Measurements from ENCODE around the gene DCBLD2. TPM values are rescaled to one million over a fixed set of nuclear protein-coding genes. Genes with fewer than 3 reads are reported as not detected.

The DCBLD2 gene
- polyA plus RNA-seq, 2 donors = 2.5 to 3.0 TPM

GRCh38 chr3:98787181-98787580 lies 114.3 kb downstream of the DCBLD2 start:
- Histone ChIP-seq H3K4me1 (ENCODE audit: control insufficient read depth in 2 of 2, insufficient read depth in 2 of 2, low read length in 1 of 2) (no peaks in the 10 kb centered on the region), H3K4me3 (ENCODE audit: low read depth in 1 of 2, low read length in 2 of 2) (no peak overlapping the region), H3K9me3 (ENCODE audit: control insufficient read depth in 2 of 2, insufficient read depth in 1 of 2, low read depth in 1 of 2, low read length in 1 of 2) (no peaks in the 10 kb centered on the region), H3K27me3 (ENCODE audit: control insufficient read depth in 1 of 2, insufficient read depth in 2 of 2, low read length in 2 of 2) (no peaks in the 10 kb centered on the region), H3K36me3 (ENCODE audit: control insufficient read depth in 2 of 2, insufficient read depth in 2 of 2, low read length in 1 of 2) (no peaks in the 10 kb centered on the region), H3K27ac (ENCODE audit: low read depth in 2 of 2, low read length in 1 of 2) (no peak overlapping the region)
- WGBS, 2 donors = 77 to 80% methylated on average over 2 of the region's 2 CpGs

GRCh38 chr3:98786364-98787006 lies 115.0 kb downstream of the DCBLD2 start:
- no peaks in the 10 kb centered on the region for H3K9me3 ChIP-seq (ENCODE audit: control insufficient read depth in 2 of 2, insufficient read depth in 1 of 2, low read depth in 1 of 2, low read length in 1 of 2)

GRCh38 chr3:98784666-98785600 lies 116.6 kb downstream of the DCBLD2 start:
- no peak overlapping the region for H3K4me3 ChIP-seq (ENCODE audit: low read depth in 1 of 2, low read length in 2 of 2)
- no peak overlapping the region for H3K27ac ChIP-seq (ENCODE audit: low read depth in 2 of 2, low read length in 1 of 2)
- WGBS, 2 donors = 55 to 57% methylated on average over 3 of the region's 3 CpGs
- no peaks in the 10 kb centered on the region for H3K36me3 ChIP-seq (ENCODE audit: control insufficient read depth in 2 of 2, insufficient read depth in 2 of 2, low read length in 1 of 2)
- H3K4me1 ChIP-seq (ENCODE audit: control insufficient read depth in 2 of 2, insufficient read depth in 2 of 2, low read length in 1 of 2) = no peaks in the 10 kb centered on the region
- H3K27me3 ChIP-seq (ENCODE audit: control insufficient read depth in 1 of 2, insufficient read depth in 2 of 2, low read length in 2 of 2) = no peaks in the 10 kb centered on the region
- H3K9me3 ChIP-seq (ENCODE audit: control insufficient read depth in 2 of 2, insufficient read depth in 1 of 2, low read depth in 1 of 2, low read length in 1 of 2) = no peaks in the 10 kb centered on the region

More at GRCh38 chr3:98786364-98787006, 115.0 kb downstream of the DCBLD2 start:
- Histone ChIP-seq H3K27ac (ENCODE audit: low read depth in 2 of 2, low read length in 1 of 2) (no peak overlapping the region), H3K36me3 (ENCODE audit: control insufficient read depth in 2 of 2, insufficient read depth in 2 of 2, low read length in 1 of 2) (no peaks in the 10 kb centered on the region), H3K4me1 (ENCODE audit: control insufficient read depth in 2 of 2, insufficient read depth in 2 of 2, low read length in 1 of 2) (no peaks in the 10 kb centered on the region), H3K4me3 (ENCODE audit: low read depth in 1 of 2, low read length in 2 of 2) (no peak overlapping the region), H3K27me3 (ENCODE audit: control insufficient read depth in 1 of 2, insufficient read depth in 2 of 2, low read length in 2 of 2) (no peaks in the 10 kb centered on the region)
- 85% methylated on average over 4 of the region's 4 CpGs for WGBS, 2 donors

- Histone ChIP-seq H3K4me3 (ENCODE audit: low read depth in 1 of 2, low read length in 2 of 2) (no peak overlapping the region), H3K27ac (ENCODE audit: low read depth in 2 of 2, low read length in 1 of 2) (no peak overlapping the region), H3K4me1 (ENCODE audit: control insufficient read depth in 2 of 2, insufficient read depth in 2 of 2, low read length in 1 of 2) (no peaks in the 10 kb centered on the region), H3K27me3 (ENCODE audit: control insufficient read depth in 1 of 2, insufficient read depth in 2 of 2, low read length in 2 of 2) (no peaks in the 10 kb centered on the region), H3K9me3 (ENCODE audit: control insufficient read depth in 2 of 2, insufficient read depth in 1 of 2, low read depth in 1 of 2, low read length in 1 of 2) (no peaks in the 10 kb centered on the region), H3K36me3 (ENCODE audit: control insufficient read depth in 2 of 2, insufficient read depth in 2 of 2, low read length in 1 of 2) (no peaks in the 10 kb centered on the region)
- WGBS, 2 donors = 73 to 78% methylated on average over 5 of the region's 5 CpGs
Observed at GRCh38 chr3:98784042-98784441, 117.5 kb downstream of the DCBLD2 start.

- Histone ChIP-seq H3K27ac (ENCODE audit: low read depth in 2 of 2, low read length in 1 of 2) (no peak overlapping the region), H3K9me3 (ENCODE audit: control insufficient read depth in 2 of 2, insufficient read depth in 1 of 2, low read depth in 1 of 2, low read length in 1 of 2) (no peaks in the 10 kb centered on the region), H3K36me3 (ENCODE audit: control insufficient read depth in 2 of 2, insufficient read depth in 2 of 2, low read length in 1 of 2) (no peaks in the 10 kb centered on the region), H3K4me1 (ENCODE audit: control insufficient read depth in 2 of 2, insufficient read depth in 2 of 2, low read length in 1 of 2) (no peaks in the 10 kb centered on the region), H3K4me3 (ENCODE audit: low read depth in 1 of 2, low read length in 2 of 2) (no peak overlapping the region), H3K27me3 (ENCODE audit: control insufficient read depth in 1 of 2, insufficient read depth in 2 of 2, low read length in 2 of 2) (no peaks in the 10 kb centered on the region)
- 83 to 90% methylated on average over 8 of the region's 8 CpGs for WGBS, 2 donors
Observed at GRCh38 chr3:98782824-98783500, 118.5 kb downstream of the DCBLD2 start.

GRCh38 chr3:98780343-98780742 lies 121.2 kb downstream of the DCBLD2 start:
- H3K27me3 ChIP-seq (ENCODE audit: control insufficient read depth in 1 of 2, insufficient read depth in 2 of 2, low read length in 2 of 2) = no peaks in the 10 kb centered on the region
- H3K4me3 ChIP-seq (ENCODE audit: low read depth in 1 of 2, low read length in 2 of 2) = no peak overlapping the region
- H3K4me1 ChIP-seq (ENCODE audit: control insufficient read depth in 2 of 2, insufficient read depth in 2 of 2, low read length in 1 of 2) = no peaks in the 10 kb centered on the region
- H3K27ac ChIP-seq (ENCODE audit: low read depth in 2 of 2, low read length in 1 of 2) = no peak overlapping the region
- no peaks in the 10 kb centered on the region for H3K9me3 ChIP-seq (ENCODE audit: control insufficient read depth in 2 of 2, insufficient read depth in 1 of 2, low read depth in 1 of 2, low read length in 1 of 2)
- no peaks in the 10 kb centered on the region for H3K36me3 ChIP-seq (ENCODE audit: control insufficient read depth in 2 of 2, insufficient read depth in 2 of 2, low read length in 1 of 2)
- WGBS, 2 donors = 86 to 95% methylated on average over 2 of the region's 2 CpGs

- Histone ChIP-seq H3K4me3 (ENCODE audit: low read depth in 1 of 2, low read length in 2 of 2) (no peak overlapping the region), H3K27me3 (ENCODE audit: control insufficient read depth in 1 of 2, insufficient read depth in 2 of 2, low read length in 2 of 2) (no peaks in the 10 kb centered on the region), H3K9me3 (ENCODE audit: control insufficient read depth in 2 of 2, insufficient read depth in 1 of 2, low read depth in 1 of 2, low read length in 1 of 2) (no peaks in the 10 kb centered on the region), H3K4me1 (ENCODE audit: control insufficient read depth in 2 of 2, insufficient read depth in 2 of 2, low read length in 1 of 2) (no peaks in the 10 kb centered on the region), H3K36me3 (ENCODE audit: control insufficient read depth in 2 of 2, insufficient read depth in 2 of 2, low read length in 1 of 2) (no peaks in the 10 kb centered on the region), H3K27ac (ENCODE audit: low read depth in 2 of 2, low read length in 1 of 2) (no peak overlapping the region)
- WGBS, 2 donors = 87 to 88% methylated on average over 4 of the region's 4 CpGs
Observed at GRCh38 chr3:98779541-98780335, 121.8 kb downstream of the DCBLD2 start.

- Histone ChIP-seq H3K27ac (ENCODE audit: low read depth in 2 of 2, low read length in 1 of 2) (no peak overlapping the region), H3K27me3 (ENCODE audit: control insufficient read depth in 1 of 2, insufficient read depth in 2 of 2, low read length in 2 of 2) (no peaks in the 10 kb centered on the region), H3K36me3 (ENCODE audit: control insufficient read depth in 2 of 2, insufficient read depth in 2 of 2, low read length in 1 of 2) (no peaks in the 10 kb centered on the region), H3K4me1 (ENCODE audit: control insufficient read depth in 2 of 2, insufficient read depth in 2 of 2, low read length in 1 of 2) (no peaks in the 10 kb centered on the region), H3K9me3 (ENCODE audit: control insufficient read depth in 2 of 2, insufficient read depth in 1 of 2, low read depth in 1 of 2, low read length in 1 of 2) (no peaks in the 10 kb centered on the region), H3K4me3 (ENCODE audit: low read depth in 1 of 2, low read length in 2 of 2) (no peak overlapping the region)
- 48 to 52% methylated on average over 5 of the region's 5 CpGs for WGBS, 2 donors
Observed at GRCh38 chr3:98778852-98779413, 122.6 kb downstream of the DCBLD2 start.

- Histone ChIP-seq H3K4me3 (ENCODE audit: low read depth in 1 of 2, low read length in 2 of 2) (no peak overlapping the region), H3K4me1 (ENCODE audit: control insufficient read depth in 2 of 2, insufficient read depth in 2 of 2, low read length in 1 of 2) (no peaks in the 10 kb centered on the region), H3K36me3 (ENCODE audit: control insufficient read depth in 2 of 2, insufficient read depth in 2 of 2, low read length in 1 of 2) (no peaks in the 10 kb centered on the region), H3K27me3 (ENCODE audit: control insufficient read depth in 1 of 2, insufficient read depth in 2 of 2, low read length in 2 of 2) (no peaks in the 10 kb centered on the region), H3K27ac (ENCODE audit: low read depth in 2 of 2, low read length in 1 of 2) (no peak overlapping the region), H3K9me3 (ENCODE audit: control insufficient read depth in 2 of 2, insufficient read depth in 1 of 2, low read depth in 1 of 2, low read length in 1 of 2) (no peaks in the 10 kb centered on the region)
- 70 to 79% methylated on average over 5 of the region's 5 CpGs for WGBS, 2 donors
Observed at GRCh38 chr3:98778383-98778782, 123.1 kb downstream of the DCBLD2 start.

All from esophagus (tissue), 2 donors.